ENCODE measurements around the gene PABPN1L.

PABPN1L gene

GRCh38 chr16:88826070-88826840, 40.2 kb downstream of the PABPN1L start:
- TF ChIP-seq FOXP2 (optimal IDR thresholded peaks at IDR 0.05; ENCODE audit: borderline replicate concordance, extremely low read depth, extremely low read length, insufficient read depth) (no peak), TAF1 (IDR thresholded peaks at IDR 0.05; ENCODE audit: borderline replicate concordance, insufficient read depth, low read length) (no peak), POLR2AphosphoS5 (IDR thresholded peaks at IDR 0.05; ENCODE audit: low read depth, low read length) (no peak), SIN3A (IDR thresholded peaks at IDR 0.05; ENCODE audit: borderline replicate concordance, insufficient read depth, low read length) (no peak), REST (IDR thresholded peaks at IDR 0.05; ENCODE audit: insufficient read depth in 1 of 2, low read depth in 2 of 2, low read length in 2 of 2) (no peak)

GRCh38 chr16:88825146-88825545, 41.3 kb downstream of the PABPN1L start:
- TF ChIP-seq FOXP2 (optimal IDR thresholded peaks at IDR 0.05; ENCODE audit: borderline replicate concordance, extremely low read depth, extremely low read length, insufficient read depth): no peak
- TF ChIP-seq TAF1 (IDR thresholded peaks at IDR 0.05; ENCODE audit: borderline replicate concordance, insufficient read depth, low read length): no peak
- TF ChIP-seq REST (IDR thresholded peaks at IDR 0.05; ENCODE audit: insufficient read depth in 1 of 2, low read depth in 2 of 2, low read length in 2 of 2): no peak
- no peak for TF ChIP-seq SIN3A (IDR thresholded peaks at IDR 0.05; ENCODE audit: borderline replicate concordance, insufficient read depth, low read length)
- no peak for TF ChIP-seq POLR2AphosphoS5 (IDR thresholded peaks at IDR 0.05; ENCODE audit: low read depth, low read length)

- TF ChIP-seq TAF1 (IDR thresholded peaks at IDR 0.05; ENCODE audit: borderline replicate concordance, insufficient read depth, low read length) (no peak), SIN3A (IDR thresholded peaks at IDR 0.05; ENCODE audit: borderline replicate concordance, insufficient read depth, low read length) (no peak), POLR2AphosphoS5 (IDR thresholded peaks at IDR 0.05; ENCODE audit: low read depth, low read length) (no peak), REST (IDR thresholded peaks at IDR 0.05; ENCODE audit: insufficient read depth in 1 of 2, low read depth in 2 of 2, low read length in 2 of 2) (no peak), FOXP2 (optimal IDR thresholded peaks at IDR 0.05; ENCODE audit: borderline replicate concordance, extremely low read depth, extremely low read length, insufficient read depth) (no peak)
Measured at GRCh38 chr16:88824256-88825077, 42.0 kb downstream of the PABPN1L start.

GRCh38 chr16:88822281-88823040, 44.0 kb downstream of the PABPN1L start:
- TF ChIP-seq FOXP2 (optimal IDR thresholded peaks at IDR 0.05; ENCODE audit: borderline replicate concordance, extremely low read depth, extremely low read length, insufficient read depth) (no peak), TAF1 (IDR thresholded peaks at IDR 0.05; ENCODE audit: borderline replicate concordance, insufficient read depth, low read length) (no peak), REST (IDR thresholded peaks at IDR 0.05; ENCODE audit: insufficient read depth in 1 of 2, low read depth in 2 of 2, low read length in 2 of 2) (no peak)

Data from PFSK-1 (cell line).